ENCODE results near the gene INPP5D. TPM values are rescaled to one million over a fixed set of nuclear protein-coding genes. Genes with fewer than 3 reads are reported as not detected.
"Not testable (repeated sequence)": the region's sequence is repeated elsewhere in the genome, so short reads cannot be mapped to it uniquely, and the experiment has no call there.

Gene INPP5D
- total RNA-seq, 1 donor from 2014 or later = 129 TPM

GRCh38 chr2:233089851-233090250, 29.7 kb downstream of the INPP5D start:
- intact Hi-C loops (cut with micrococcal nuclease) = no loop called here

DNA sequence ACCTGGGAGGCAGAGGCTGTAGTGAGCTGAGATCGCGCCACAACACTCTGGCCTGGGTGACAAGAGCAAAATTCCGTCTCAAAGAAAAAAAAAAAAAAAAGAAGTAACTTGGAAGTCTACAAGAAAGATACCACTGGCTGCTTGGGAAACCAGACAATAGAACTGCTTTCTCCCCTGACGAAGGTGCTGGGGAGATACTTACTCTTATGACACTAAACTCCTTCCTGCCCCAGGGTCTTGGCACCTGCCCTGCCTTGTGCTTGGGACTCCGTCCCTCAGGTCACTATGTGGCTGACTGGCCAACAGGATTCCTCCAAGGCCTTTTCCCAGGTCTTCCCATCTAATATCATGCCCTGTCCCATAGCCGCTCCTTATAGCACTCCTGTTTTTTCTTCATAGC, 30.7 kb downstream of the INPP5D start:
- intact Hi-C loops (cut with micrococcal nuclease) = no loop called here

GRCh38 chr2:233091595-233092375, 31.6 kb downstream of the INPP5D start:
- intact Hi-C loops (cut with micrococcal nuclease) = no loop called here

DNA sequence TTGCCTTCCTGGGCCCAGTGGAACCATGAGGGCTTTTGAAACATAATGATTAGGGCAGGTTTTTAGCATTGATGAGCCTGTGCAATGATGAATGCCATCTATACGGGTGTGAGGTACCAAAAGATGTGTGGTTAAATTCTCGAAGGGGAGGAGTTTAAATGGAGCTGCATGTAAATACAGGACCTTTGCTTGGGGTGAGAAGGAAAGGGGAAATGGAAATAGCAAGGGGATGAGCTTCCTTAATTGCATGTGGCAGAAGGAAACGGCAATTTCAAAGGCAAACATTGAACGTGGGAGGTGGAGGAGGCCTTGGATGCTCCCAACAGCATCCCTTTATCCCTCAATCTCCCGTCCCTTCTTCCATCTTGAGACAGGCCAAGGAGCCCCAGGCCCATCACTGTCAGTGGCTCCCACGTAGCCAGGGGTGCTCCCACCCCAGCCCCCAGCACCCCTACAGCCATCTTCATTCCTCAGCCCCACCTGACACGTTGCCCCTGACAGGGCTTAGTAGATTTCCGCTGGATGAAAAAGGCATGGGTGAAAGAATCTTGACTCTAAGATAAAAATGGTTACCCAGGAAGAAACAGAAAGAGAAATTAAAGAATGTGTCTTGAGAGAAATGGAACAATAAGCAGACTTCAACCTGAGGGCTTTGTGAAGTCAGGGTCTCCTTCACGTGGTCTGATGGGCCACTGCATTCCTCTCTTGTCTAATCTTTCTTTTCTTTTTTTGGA, 32.5 kb downstream of the INPP5D start:
- intact Hi-C loops (cut with micrococcal nuclease) = no loop called here

- intact Hi-C loops (cut with micrococcal nuclease) = no loop called here
Observed at GRCh38 chr2:233093166-233093448, 33.0 kb downstream of the INPP5D start.

DNA sequence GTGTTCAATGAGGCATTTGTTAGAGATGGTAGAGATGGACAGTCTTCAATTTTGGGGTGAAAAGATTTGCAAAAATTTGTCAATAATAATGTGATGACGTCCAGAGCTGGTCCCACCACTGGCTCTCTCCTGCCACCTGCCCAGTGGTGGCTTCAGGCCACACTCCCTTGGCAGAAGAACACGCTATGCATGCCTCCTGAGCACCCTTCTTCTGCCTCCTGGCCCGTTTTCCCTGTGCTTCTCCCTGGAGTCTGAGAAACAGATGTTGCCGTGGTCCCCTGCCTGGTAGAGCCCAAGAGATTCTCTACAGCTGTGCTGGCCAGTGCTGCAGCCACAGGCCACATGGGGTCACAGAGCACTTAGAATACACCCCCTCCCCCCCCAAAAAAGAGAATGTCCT, 33.6 kb downstream of the INPP5D start:
- intact Hi-C loops (cut with micrococcal nuclease) = no loop called here

- intact Hi-C loops (cut with micrococcal nuclease) = no loop called here
Observed at GRCh38 chr2:233094614-233095013, 34.5 kb downstream of the INPP5D start.

GRCh38 chr2:233096006-233096405, 35.9 kb downstream of the INPP5D start:
- intact Hi-C loops (cut with micrococcal nuclease) = no loop called here

DNA sequence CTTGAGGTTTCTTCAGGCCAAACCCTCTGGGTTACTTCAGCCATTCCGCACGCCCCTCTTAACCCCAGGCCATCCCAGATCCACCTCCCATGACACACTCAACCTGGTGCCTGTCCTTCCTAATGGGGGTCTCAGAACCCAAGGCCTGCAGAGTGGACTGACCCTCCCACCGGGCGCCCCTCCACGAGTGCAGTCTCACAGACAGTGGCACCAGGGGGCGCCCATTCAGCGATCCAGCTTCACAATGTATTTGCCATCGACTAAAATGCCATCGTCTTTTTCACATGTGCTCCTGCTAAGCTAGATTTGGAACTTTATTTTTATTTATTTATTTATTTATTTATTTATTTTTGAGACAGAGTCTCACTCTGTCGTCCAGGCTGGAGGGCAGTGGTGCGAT, 38.5 kb downstream of the INPP5D start:
- intact Hi-C loops (cut with micrococcal nuclease) = no loop called here

GRCh38 chr2:233099820-233100191, 39.7 kb downstream of the INPP5D start:
- intact Hi-C loops (cut with micrococcal nuclease) = not testable (repeated sequence)

GRCh38 chr2:233100192-233100998, 40.3 kb downstream of the INPP5D start:
- intact Hi-C loops (cut with micrococcal nuclease) = no loop called here

DNA sequence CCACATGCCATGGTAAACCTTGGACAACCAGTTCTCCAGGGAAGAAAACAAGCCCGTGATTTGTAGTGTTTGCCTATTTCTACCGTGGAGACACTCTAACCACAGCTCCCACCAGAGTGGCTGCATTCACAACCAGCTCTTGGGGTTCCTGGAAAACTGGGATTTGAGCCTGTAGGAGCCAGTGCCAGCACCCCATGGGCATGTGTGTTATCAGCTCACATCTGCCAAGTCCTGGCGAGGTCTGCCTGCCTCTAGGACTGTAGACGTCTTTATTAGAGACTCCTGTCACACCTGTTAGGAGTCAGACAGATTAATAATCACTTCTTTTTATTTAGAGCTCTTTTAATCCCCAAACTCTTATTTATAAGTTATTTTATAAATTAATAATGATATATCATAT, 41.0 kb downstream of the INPP5D start:
- intact Hi-C loops (cut with micrococcal nuclease) = no loop called here

DNA sequence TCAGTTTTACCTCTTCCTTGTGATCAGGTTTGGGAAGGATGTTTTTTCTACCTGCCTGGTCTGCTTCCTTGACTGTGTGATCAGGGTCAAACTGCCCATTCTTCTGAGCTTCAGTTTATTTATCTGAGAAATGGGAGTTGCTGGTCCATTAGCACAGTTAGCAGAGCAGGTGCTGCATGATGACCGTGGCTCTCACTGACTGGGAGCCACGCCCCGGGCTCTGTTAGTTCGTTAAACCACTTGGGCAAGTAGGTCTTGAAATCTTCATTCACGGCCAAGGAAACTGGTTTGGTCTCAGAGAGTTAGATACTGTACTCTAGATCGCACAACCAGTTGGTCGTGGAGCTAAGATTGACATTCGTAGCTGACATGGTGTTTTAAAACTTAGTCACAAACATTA, 41.7 kb downstream of the INPP5D start:
- intact Hi-C loops (cut with micrococcal nuclease) = no loop called here

DNA sequence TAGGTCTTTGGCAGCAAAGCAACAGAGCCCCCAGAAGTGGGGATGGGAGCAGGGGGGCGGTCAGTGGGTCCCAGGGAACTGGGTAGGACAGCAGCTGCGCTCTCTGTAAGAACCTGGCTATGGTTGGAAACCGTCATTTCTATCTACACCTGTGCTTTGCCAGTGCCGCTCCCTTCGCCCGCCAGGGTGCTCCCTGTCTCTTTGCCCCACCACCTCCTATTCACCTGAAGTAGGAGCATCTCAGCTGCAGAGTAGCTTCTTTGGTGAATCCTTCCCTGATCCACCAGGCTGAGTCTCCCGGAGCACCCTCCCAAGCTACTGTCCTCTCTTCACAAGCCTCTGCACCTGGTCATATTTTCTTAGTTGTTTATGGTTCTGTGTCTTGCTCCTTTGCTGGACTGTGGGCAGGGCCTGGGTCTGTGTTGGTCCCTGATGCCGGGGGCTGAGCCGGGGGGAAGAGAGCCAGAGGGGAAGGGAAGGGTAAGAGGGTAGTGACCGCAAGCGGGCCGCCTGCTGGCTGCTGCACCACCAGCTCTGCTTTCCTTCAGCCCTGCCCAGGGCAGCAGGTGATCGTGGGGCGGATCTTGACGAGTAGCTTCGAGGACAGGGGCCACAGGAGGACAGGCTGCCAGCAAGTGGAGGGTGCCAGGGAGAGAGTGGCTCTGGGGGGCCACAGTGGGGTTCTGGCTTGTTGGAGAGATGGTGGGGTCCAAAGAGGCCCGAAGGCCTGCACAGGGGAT, 45.2 kb downstream of the INPP5D start:
- intact Hi-C loops (cut with micrococcal nuclease) = no loop called here

GRCh38 chr2:233105930-233106329, 45.8 kb downstream of the INPP5D start:
- intact Hi-C loops (cut with micrococcal nuclease) = no loop called here

GRCh38 chr2:233107011-233107410, 46.9 kb downstream of the INPP5D start:
- intact Hi-C loops (cut with micrococcal nuclease) = no loop called here

DNA sequence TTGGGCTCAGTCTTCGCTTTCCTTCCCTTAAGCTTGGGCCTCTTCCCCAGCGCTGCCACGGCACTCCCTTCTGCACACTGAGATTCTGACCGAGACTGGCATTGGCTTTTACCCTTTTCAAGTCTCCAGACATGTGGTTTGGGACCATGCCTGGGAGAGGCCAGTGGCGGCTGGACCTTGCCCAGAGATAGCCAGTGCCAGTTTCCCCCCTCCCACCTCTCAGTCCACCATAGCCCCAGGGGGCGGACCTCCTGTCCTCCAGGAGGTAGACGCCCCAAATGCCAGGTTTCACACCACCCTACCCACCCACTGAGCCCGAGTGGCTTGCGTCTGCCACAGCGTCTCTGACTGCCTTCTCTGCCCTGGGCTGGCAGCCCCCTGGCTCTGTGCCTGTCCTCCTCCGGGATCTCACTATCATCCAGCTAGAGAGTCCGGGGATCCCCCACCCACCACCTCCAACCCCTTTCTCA, 47.7 kb downstream of the INPP5D start:
- intact Hi-C loops (cut with micrococcal nuclease) = no loop called here

- intact Hi-C loops (cut with micrococcal nuclease) = no loop called here
Observed at GRCh38 chr2:233108611-233109490, 48.7 kb downstream of the INPP5D start.

GRCh38 chr2:233111427-233111826, 51.3 kb downstream of the INPP5D start:
- intact Hi-C loops (cut with micrococcal nuclease) = no loop called here

DNA sequence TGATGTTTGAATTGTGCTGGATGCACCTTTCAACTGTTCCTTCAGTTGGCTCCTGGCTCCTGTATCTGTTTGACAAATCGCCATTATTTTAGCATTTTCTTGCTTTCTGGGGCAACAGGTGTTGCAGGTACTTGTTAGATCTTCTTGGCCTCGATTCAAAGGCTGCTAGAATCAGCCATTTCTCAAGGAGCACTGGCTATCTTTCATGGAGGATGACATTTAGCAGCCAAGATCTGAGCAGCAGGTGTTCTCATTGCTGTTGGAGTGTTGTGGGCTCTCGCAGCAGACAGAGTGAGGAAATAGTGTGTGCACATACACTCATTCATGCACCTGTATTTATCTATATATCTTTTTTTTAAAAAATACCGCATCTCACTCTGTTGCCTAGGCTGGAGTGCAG, 52.2 kb downstream of the INPP5D start:
- intact Hi-C loops (cut with micrococcal nuclease) = no loop called here

All from T-helper 2 cell treated with Interferon-gamma antibody and Interleukin-4, amounts not matched to agents 100 ng/mL and 5 ng/mL, for 36 hours (primary cell).